Urinary bladder (tissue), 4 donors: ENCODE data around the gene RASAL2. TPM values are rescaled to one million over a fixed set of nuclear protein-coding genes. Genes with fewer than 3 reads are reported as not detected.

Experiments used
- DNase-seq: peaks from one replicate; pipeline ENCODE4 v3.0.0-alpha.2; 2015; ENCODE audit errors: extremely low spot score
- H3K27ac ChIP-seq: one replicate; pipeline ENCODE4 v1.5.1; 2013; ENCODE audit warnings: low read depth, mild to moderate bottlenecking, moderate library complexity
- H3K36me3 ChIP-seq: one replicate; pipeline ENCODE4 v1.6.1; 2013; ENCODE audit warnings: mild to moderate bottlenecking, moderate library complexity; ENCODE audit not compliant: insufficient read depth
- H3K4me1 ChIP-seq: one replicate; pipeline ENCODE4 v1.6.1; 2013; ENCODE audit warnings: mild to moderate bottlenecking, moderate library complexity; ENCODE audit not compliant: insufficient read depth
- H3K4me3 ChIP-seq: one replicate; pipeline ENCODE4 v1.5.1; 2013; ENCODE audit warnings: low read depth, low read length
- WGBS: extraction: QIAGEN DNeasy Blood & Tissue Kit; methylation state at CpG from one replicate; pipeline ENCODE4 v1.1.7; 2013; 5-methylcytosine and 5-hydroxymethylcytosine counted together
- polyA plus RNA-seq: library from polyadenylated mRNA; stranded (reverse); fragments of 200-250 nt; gene quantifications from one replicate; pipeline ENCODE4 v1.2.3, GENCODE V29; 2013
- total RNA-seq: library from RNA; depleted of rRNA; stranded (reverse); fragments of >200 nt; gene quantifications from one replicate; pipeline ENCODE4 v1.2.3, GENCODE V29; 2014
- donor health status: healthy with polysubstance abuse.
- donor health status: healthy.

Gene RASAL2
- total and polyA plus RNA-seq, 2 donors: 8.8 to 29.2 TPM

GRCh38 chr1:178358456-178358855, 264.6 kb downstream of the RASAL2 start:
- 93% methylated on average over 1 of the region's 1 CpG for WGBS

GRCh38 chr1:178360421-178360820, 266.5 kb downstream of the RASAL2 start:
- Histone ChIP-seq H3K4me1 (no peaks in the 10 kb centered on the region), H3K27ac (no peak overlapping the region), H3K36me3 (no peaks in the 10 kb centered on the region), H3K4me3 (no peak overlapping the region)
- DNase-seq: no peak
- 90% methylated on average over 4 of the region's 4 CpGs for WGBS

More at GRCh38 chr1:178358456-178358855, 264.6 kb downstream of the RASAL2 start:
- Histone ChIP-seq H3K4me1 (no peaks in the 10 kb centered on the region), H3K36me3 (no peaks in the 10 kb centered on the region), H3K27ac (no peak overlapping the region), H3K4me3 (no peak overlapping the region)
- DNase-seq: no peak

- Histone ChIP-seq H3K27ac (no peak overlapping the region), H3K4me3 (no peak overlapping the region), H3K4me1 (no peaks in the 10 kb centered on the region), H3K36me3 (no peaks in the 10 kb centered on the region)
- DNase-seq: no peak
- WGBS: 96% methylated on average over 6 of the region's 6 CpGs
Measured at GRCh38 chr1:178361847-178362246, 267.9 kb downstream of the RASAL2 start.

GRCh38 chr1:178362747-178363146, 268.8 kb downstream of the RASAL2 start:
- no peaks in the 10 kb centered on the region for H3K36me3 ChIP-seq
- WGBS: 90% methylated on average over 4 of the region's 4 CpGs
- no peak for DNase-seq
- no peak overlapping the region for H3K27ac ChIP-seq
- H3K4me1 ChIP-seq: no peaks in the 10 kb centered on the region
- H3K4me3 ChIP-seq: no peak overlapping the region

- H3K4me3 ChIP-seq: no peak overlapping the region
- H3K36me3 ChIP-seq: no peaks in the 10 kb centered on the region
- 53% methylated on average over 1 of the region's 1 CpG for WGBS
- DNase-seq: no peak
- no peaks in the 10 kb centered on the region for H3K4me1 ChIP-seq
- no peak overlapping the region for H3K27ac ChIP-seq
Measured at GRCh38 chr1:178364782-178365181, 270.9 kb downstream of the RASAL2 start.

GRCh38 chr1:178367151-178367550, 273.2 kb downstream of the RASAL2 start:
- H3K36me3 ChIP-seq: no peaks in the 10 kb centered on the region
- DNase-seq: no peak
- no peaks in the 10 kb centered on the region for H3K4me1 ChIP-seq
- no peak overlapping the region for H3K27ac ChIP-seq
- H3K4me3 ChIP-seq: no peak overlapping the region

- no peak overlapping the region for H3K4me3 ChIP-seq
- no peak overlapping the region for H3K27ac ChIP-seq
- H3K4me1 ChIP-seq: no peaks in the 10 kb centered on the region
- 78% methylated on average over 3 of the region's 3 CpGs for WGBS
- no peak for DNase-seq
- H3K36me3 ChIP-seq: no peaks in the 10 kb centered on the region
Measured at GRCh38 chr1:178368208-178368607, 274.3 kb downstream of the RASAL2 start.

GRCh38 chr1:178371235-178371634, 277.3 kb downstream of the RASAL2 start:
- no peak overlapping the region for H3K27ac ChIP-seq
- no peak for DNase-seq
- no peaks in the 10 kb centered on the region for H3K4me1 ChIP-seq

GRCh38 chr1:178371933-178372388, 278.1 kb downstream of the RASAL2 start:
- whole genome bisulfite sequencing: 23% methylated on average over 4 of the region's 4 CpGs
- H3K4me3 ChIP-seq: no peak overlapping the region
- no peaks in the 10 kb centered on the region for H3K4me1 ChIP-seq
- peak; percentile 26 for DNase-seq
- H3K27ac ChIP-seq: no peak overlapping the region
- H3K36me3 ChIP-seq: no peaks in the 10 kb centered on the region

More at GRCh38 chr1:178371235-178371634, 277.3 kb downstream of the RASAL2 start:
- no peak overlapping the region for H3K4me3 ChIP-seq
- H3K36me3 ChIP-seq: no peaks in the 10 kb centered on the region
- WGBS: 17% methylated on average over 6 of the region's 6 CpGs

- Histone ChIP-seq H3K4me3 (no peak overlapping the region), H3K27ac (no peak overlapping the region), H3K4me1 (no peaks in the 10 kb centered on the region), H3K36me3 (no peaks in the 10 kb centered on the region)
- 73% methylated on average over 1 of the region's 1 CpG for WGBS
- DNase-seq: no peak
Measured at GRCh38 chr1:178374016-178374415, 280.1 kb downstream of the RASAL2 start.

GRCh38 chr1:178376008-178376407, 282.1 kb downstream of the RASAL2 start:
- DNase-seq: no peak
- H3K4me3 ChIP-seq: no peak overlapping the region
- WGBS: 91% methylated on average over 2 of the region's 2 CpGs
- no peaks in the 10 kb centered on the region for H3K4me1 ChIP-seq
- no peaks in the 10 kb centered on the region for H3K36me3 ChIP-seq
- no peak overlapping the region for H3K27ac ChIP-seq

GRCh38 chr1:178379807-178380206, 285.9 kb downstream of the RASAL2 start:
- DNase-seq: no peak
- Histone ChIP-seq H3K4me1 (no peaks in the 10 kb centered on the region), H3K27ac (no peak overlapping the region), H3K36me3 (no peaks in the 10 kb centered on the region), H3K4me3 (no peak overlapping the region)
- WGBS: 70% methylated on average over 14 of the region's 14 CpGs

GRCh38 chr1:178382372-178382771, 288.5 kb downstream of the RASAL2 start:
- Histone ChIP-seq H3K4me3 (no peak overlapping the region), H3K4me1 (no peaks in the 10 kb centered on the region), H3K36me3 (no peaks in the 10 kb centered on the region), H3K27ac (no peak overlapping the region)
- WGBS: 100% methylated on average over 1 of the region's 1 CpG
- DNase-seq: no peak

- H3K4me1 ChIP-seq: no peaks in the 10 kb centered on the region
- H3K36me3 ChIP-seq: no peaks in the 10 kb centered on the region
- DNase-seq: no peak
- 100% methylated on average over 1 of the region's 1 CpG for WGBS
- H3K27ac ChIP-seq: no peak overlapping the region
- no peak overlapping the region for H3K4me3 ChIP-seq
Measured at GRCh38 chr1:178385662-178386061, 291.8 kb downstream of the RASAL2 start.
